ENCODE measurements around the gene LRRC42. TPM values are rescaled to one million over a fixed set of nuclear protein-coding genes. Genes with fewer than 3 reads are reported as not detected.

The LRRC42 gene
- total RNA-seq, 2 donors from 2014 or later = 2.3 to 17.1 TPM

DNA sequence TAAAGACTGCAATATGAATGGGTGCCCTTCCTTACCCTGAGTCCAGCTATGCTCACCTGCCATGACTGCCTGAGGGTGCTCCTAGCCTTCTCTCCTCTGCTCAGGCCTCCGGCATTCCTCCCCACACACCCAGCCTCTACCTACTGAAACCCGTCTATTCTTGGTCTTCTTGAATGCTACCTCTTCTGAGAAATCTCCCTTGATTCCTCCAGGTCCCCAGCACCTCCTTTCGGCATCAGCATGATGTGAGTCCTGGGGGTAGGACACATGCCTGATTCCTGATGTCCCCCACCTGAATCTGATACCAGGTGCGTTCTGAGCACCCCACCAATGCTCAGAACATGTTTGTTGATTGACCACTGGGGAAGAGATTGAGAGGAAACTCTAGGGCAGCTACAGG, 63.3 kb downstream of the LRRC42 start:
- Histone ChIP-seq H3K36me3 (replicated peaks in 1 of 2; ENCODE audit: insufficient read depth in 1 of 2, low read depth in 2 of 2) (no peaks in the 10 kb centered on the region), H3K9me3 (no peaks in the 10 kb centered on the region), H3K4me3 (no peak overlapping the region), H3K27me3 (no peaks in the 10 kb centered on the region), H3K27ac (no peak overlapping the region), H3K4me1 (no peaks in the 10 kb centered on the region)
- DNase-seq = no peak
- ATAC-seq = no peak
- intact Hi-C loops (cut with DNase I) = no loop called here
- 61 to 76% methylated on average over 4 of the region's 4 CpGs for whole genome bisulfite sequencing, 2 donors
- TF ChIP-seq POLR2A (IDR thresholded peaks at IDR 0.05) = no peak
- TF ChIP-seq, protein P1, sequence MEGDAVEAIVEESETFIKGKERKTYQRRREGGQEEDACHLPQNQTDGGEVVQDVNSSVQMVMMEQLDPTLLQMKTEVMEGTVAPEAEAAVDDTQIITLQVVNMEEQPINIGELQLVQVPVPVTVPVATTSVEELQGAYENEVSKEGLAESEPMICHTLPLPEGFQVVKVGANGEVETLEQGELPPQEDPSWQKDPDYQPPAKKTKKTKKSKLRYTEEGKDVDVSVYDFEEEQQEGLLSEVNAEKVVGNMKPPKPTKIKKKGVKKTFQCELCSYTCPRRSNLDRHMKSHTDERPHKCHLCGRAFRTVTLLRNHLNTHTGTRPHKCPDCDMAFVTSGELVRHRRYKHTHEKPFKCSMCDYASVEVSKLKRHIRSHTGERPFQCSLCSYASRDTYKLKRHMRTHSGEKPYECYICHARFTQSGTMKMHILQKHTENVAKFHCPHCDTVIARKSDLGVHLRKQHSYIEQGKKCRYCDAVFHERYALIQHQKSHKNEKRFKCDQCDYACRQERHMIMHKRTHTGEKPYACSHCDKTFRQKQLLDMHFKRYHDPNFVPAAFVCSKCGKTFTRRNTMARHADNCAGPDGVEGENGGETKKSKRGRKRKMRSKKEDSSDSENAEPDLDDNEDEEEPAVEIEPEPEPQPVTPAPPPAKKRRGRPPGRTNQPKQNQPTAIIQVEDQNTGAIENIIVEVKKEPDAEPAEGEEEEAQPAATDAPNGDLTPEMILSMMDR (IDR thresholded peaks at IDR 0.05) = no peak

DNA sequence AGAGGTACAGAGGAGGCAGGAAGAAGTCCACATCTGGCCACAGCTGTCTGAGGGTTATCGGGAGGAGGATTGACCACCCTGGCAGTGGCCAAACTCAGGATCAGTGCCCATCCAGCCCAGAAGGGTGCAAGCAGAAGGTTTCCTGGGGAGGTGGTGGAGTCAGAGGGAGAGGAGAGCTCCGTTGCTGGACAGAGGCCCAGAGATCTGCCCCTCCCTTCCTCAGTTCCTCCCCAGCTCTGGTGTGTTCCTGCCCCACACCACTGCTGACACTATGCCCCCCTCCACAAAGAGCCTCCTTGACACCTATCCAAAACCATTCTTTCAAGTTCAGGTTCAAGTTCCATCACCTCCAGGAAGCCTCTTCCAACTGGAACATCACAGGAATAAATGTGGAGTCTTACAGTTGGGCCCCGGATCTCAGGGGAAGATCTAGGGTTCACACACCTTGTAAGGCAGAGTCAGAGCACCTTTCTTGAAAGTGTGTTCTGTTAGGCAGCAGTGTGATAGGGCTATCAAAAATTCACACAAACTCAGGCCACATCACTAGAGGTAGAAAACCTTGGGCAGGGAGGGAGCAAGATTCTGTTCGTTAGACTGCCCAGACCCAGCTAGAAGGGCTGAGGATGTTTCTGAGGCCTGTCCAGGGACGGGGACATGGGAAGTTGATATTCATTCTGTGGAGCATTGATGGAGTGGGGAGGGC, 64.4 kb downstream of the LRRC42 start:
- no peak for TF ChIP-seq POLR2A (IDR thresholded peaks at IDR 0.05)
- TF ChIP-seq, protein P1 (IDR thresholded peaks at IDR 0.05) = no peak
- Histone ChIP-seq H3K4me1 (no peaks in the 10 kb centered on the region), H3K9me3 (no peaks in the 10 kb centered on the region), H3K4me3 (no peak overlapping the region), H3K27me3 (no peaks in the 10 kb centered on the region), H3K36me3 (replicated peaks in 1 of 2; ENCODE audit: insufficient read depth in 1 of 2, low read depth in 2 of 2) (no peaks in the 10 kb centered on the region), H3K27ac (no peak overlapping the region)
- no peak for ATAC-seq
- intact Hi-C loops (cut with DNase I) = no loop called here
- DNase-seq = no peak
- whole genome bisulfite sequencing, 2 donors = 55 to 68% methylated on average over 3 to 5 of the region's 5 CpGs

DNA sequence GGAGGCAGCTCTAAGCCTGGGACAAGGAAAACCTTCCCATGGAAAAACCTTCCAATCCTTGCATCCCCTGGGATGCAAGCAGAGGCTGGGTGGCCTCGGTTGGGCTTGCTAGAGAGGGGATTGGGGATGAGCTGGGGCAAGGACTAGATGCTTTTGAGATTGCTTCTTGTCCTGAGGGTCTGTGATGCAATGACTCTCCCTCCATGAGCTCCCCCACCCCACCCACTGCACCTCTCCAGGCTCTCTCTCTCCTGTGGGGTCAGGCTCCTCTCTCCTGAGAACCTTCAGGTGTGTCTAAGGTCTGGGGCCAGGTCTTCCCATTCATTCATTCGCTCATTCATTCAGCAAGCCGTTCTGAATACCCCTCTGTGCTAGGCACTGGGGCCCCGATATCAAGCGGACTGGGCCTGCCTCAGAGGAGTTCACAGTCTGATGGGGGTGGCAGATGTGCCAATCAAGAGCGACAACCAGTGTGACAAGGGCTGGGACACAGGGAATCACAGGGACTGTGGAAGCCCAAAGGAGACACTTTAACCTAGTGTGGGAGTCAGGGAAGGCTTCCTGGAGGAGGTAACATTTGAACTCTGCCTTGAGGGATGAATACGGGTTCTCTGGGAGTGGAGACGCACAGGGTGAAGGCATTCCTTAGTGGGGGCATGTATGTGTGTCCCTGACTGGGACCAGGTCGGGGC, 65.3 kb downstream of the LRRC42 start:
- peaks cover 8% of the 10 kb centered on the region for H3K4me1 ChIP-seq
- H3K4me3 ChIP-seq = no peak overlapping the region
- H3K9me3 ChIP-seq = no peaks in the 10 kb centered on the region
- H3K27ac ChIP-seq = no peak overlapping the region
- TF ChIP-seq, protein P1 (IDR thresholded peaks at IDR 0.05) = no peak
- TF ChIP-seq POLR2A (IDR thresholded peaks at IDR 0.05) = no peak
- ATAC-seq (no peak), DNase-seq (no peak)
- no peaks in the 10 kb centered on the region for H3K36me3 ChIP-seq (replicated peaks in 1 of 2; ENCODE audit: insufficient read depth in 1 of 2, low read depth in 2 of 2)
- 65 to 73% methylated on average over 9 of the region's 9 CpGs for WGBS, 2 donors
- no peaks in the 10 kb centered on the region for H3K27me3 ChIP-seq
- intact Hi-C loops (cut with DNase I) = no loop called here

DNA sequence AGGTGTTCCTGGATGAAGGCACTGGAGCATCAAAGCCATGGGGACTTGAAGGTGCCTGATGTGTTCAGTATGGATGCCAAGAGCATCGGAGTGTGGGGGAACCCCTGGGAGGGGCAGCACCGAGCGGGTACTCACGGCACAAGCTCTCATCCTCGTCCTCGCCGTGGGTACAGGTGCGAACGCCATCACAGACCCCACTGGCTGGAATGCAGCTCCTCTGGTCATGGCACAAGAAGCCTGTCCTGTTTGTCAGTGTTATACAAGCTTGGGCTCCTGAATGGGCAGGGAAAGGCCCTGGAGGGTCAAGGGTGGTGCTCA, 65.8 kb downstream of the LRRC42 start:
- H3K27ac ChIP-seq = no peak overlapping the region
- no peak overlapping the region for H3K4me3 ChIP-seq
- H3K27me3 ChIP-seq = no peaks in the 10 kb centered on the region
- TF ChIP-seq POLR2A (IDR thresholded peaks at IDR 0.05) = no peak
- TF ChIP-seq, protein P1 (IDR thresholded peaks at IDR 0.05) = no peak
- 64 to 68% methylated on average over 7 to 9 of the region's 9 CpGs for WGBS, 2 donors
- peaks cover 10% of the 10 kb centered on the region for H3K4me1 ChIP-seq
- ATAC-seq (no peak), DNase-seq (no peak)
- H3K36me3 ChIP-seq (replicated peaks in 1 of 2; ENCODE audit: insufficient read depth in 1 of 2, low read depth in 2 of 2) = no peaks in the 10 kb centered on the region
- intact Hi-C loops (cut with DNase I) = no loop called here
- no peaks in the 10 kb centered on the region for H3K9me3 ChIP-seq

DNA sequence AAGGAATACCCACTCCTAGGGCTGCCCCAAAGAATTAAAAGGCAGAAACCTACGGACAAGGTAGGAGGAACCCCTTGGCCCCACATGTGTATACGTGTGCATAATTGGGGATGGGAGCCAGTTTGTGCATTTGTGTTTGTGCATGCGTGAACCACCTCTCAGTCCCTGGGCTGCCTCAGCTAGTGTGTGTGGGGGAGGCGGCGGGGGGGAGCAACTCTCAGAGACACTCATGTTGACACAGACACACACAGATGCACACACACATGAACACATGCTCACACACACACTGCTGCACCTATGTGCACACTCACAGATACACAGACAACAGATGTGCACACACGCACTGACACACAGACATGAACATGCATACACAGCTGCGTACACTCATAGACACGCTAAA, 66.7 kb downstream of the LRRC42 start:
- DNase-seq (no peak), ATAC-seq (no peak)
- H3K36me3 ChIP-seq (replicated peaks in 1 of 2; ENCODE audit: insufficient read depth in 1 of 2, low read depth in 2 of 2) = no peaks in the 10 kb centered on the region
- peaks cover 10% of the 10 kb centered on the region for H3K4me1 ChIP-seq
- no peak overlapping the region for H3K4me3 ChIP-seq
- no peak overlapping the region for H3K27ac ChIP-seq
- WGBS, 2 donors = 66 to 67% methylated on average over 5 to 8 of the region's 8 CpGs
- H3K27me3 ChIP-seq = no peaks in the 10 kb centered on the region
- intact Hi-C loops (cut with DNase I) = no loop called here
- TF ChIP-seq, protein P1 (IDR thresholded peaks at IDR 0.05) = no peak
- TF ChIP-seq POLR2A (IDR thresholded peaks at IDR 0.05) = no peak
- no peaks in the 10 kb centered on the region for H3K9me3 ChIP-seq
